GM12865 (cell line): ENCODE results near the gene TBX10.

Experiments used
- DNase-seq: peaks from one replicate; pipeline ENCODE4 v3.0.0; 2010; ENCODE audit warnings: low read depth
- H3K4me3 ChIP-seq: 2 replicates; pipeline ENCODE4 v1.5.1; 2011; ENCODE audit warnings: mild to moderate bottlenecking, low read depth, low read length, control low read depth
- CTCF ChIP-seq: IDR thresholded peaks from 2 replicates; pipeline ENCODE4 v1.5.1; 2011; ENCODE audit warnings: low read length, control low read depth, low read depth, inconsistent platforms; ENCODE audit not compliant: insufficient read depth; ENCODE audit errors: missing control alignments

The TBX10 gene

GRCh38 chr11:67615728-67616430, 23.7 kb downstream of the TBX10 start:
- no peak for DNase-seq
- no peak for TF ChIP-seq CTCF
- H3K4me3 ChIP-seq, result no peak overlapping the region

GRCh38 chr11:67614730-67615714, 24.5 kb downstream of the TBX10 start:
- peak; percentile 71 for TF ChIP-seq CTCF
- peak; percentile 64 for DNase-seq
- peak overlapping the region; percentile 47 for H3K4me3 ChIP-seq

- TF ChIP-seq CTCF, result peak; percentile 52
- DNase-seq, result peak; percentile 96
- peak overlapping the region; percentile 47 for H3K4me3 ChIP-seq
Measured at GRCh38 chr11:67613960-67614715, 25.4 kb downstream of the TBX10 start.

GRCh38 chr11:67613313-67613959, 26.1 kb downstream of the TBX10 start:
- H3K4me3 ChIP-seq, result no peak overlapping the region; the same call in 1 of the 2 replicates
- no peak for TF ChIP-seq CTCF
- no peak for DNase-seq

- H3K4me3 ChIP-seq, result no peak overlapping the region
- DNase-seq, result no peak
- no peak for TF ChIP-seq CTCF
Measured at GRCh38 chr11:67612751-67613150, 26.8 kb downstream of the TBX10 start.
